GM21723 (cell line): Measurements from ENCODE around the gene MRPS18B.
"Not testable (repeated sequence)": the region's sequence is repeated elsewhere in the genome, so short reads cannot be mapped to it uniquely, and the experiment has no call there.

Experiments used
- ATAC-seq: cut with Tn5 transposase; IDR thresholded peaks from one replicate; pipeline ENCODE4 v1.9.1; 2021; ENCODE audit warnings: mild to moderate bottlenecking, moderate library complexity; ENCODE audit not compliant: unreplicated experiment

MRPS18B gene

GRCh38 chr6:30635834-30636233 lies 18.2 kb downstream of the MRPS18B start:
- no peak for ATAC-seq

GRCh38 chr6:30640481-30640880 lies 22.8 kb downstream of the MRPS18B start:
- ATAC-seq, result no peak

GRCh38 chr6:30641048-30641447 lies 23.4 kb downstream of the MRPS18B start:
- no peak for ATAC-seq

- no peak for ATAC-seq
Observed at GRCh38 chr6:30643656-30644055, 26.0 kb downstream of the MRPS18B start.

- ATAC-seq, result no peak
Observed at GRCh38 chr6:30644769-30645168, 27.1 kb downstream of the MRPS18B start.

GRCh38 chr6:30645989-30646388 lies 28.3 kb downstream of the MRPS18B start:
- ATAC-seq, result no peak

- ATAC-seq, result peak; percentile 47
Observed at GRCh38 chr6:30646450-30647241, 29.0 kb downstream of the MRPS18B start, which contains the start of gene C6orf136. C6orf136 (plus strand) TSS chr6:30647133; CDS start chr6:30647232, 99 bp downstream.

GRCh38 chr6:30647242-30648116 lies 29.8 kb downstream of the MRPS18B start:
- ATAC-seq, result peak; percentile 77

- ATAC-seq, result no peak
Observed at GRCh38 chr6:30651143-30651542, 33.5 kb downstream of the MRPS18B start.

- no peak for ATAC-seq
Observed at GRCh38 chr6:30654798-30655742, 37.4 kb downstream of the MRPS18B start.

- ATAC-seq, result no peak
Observed at GRCh38 chr6:30655743-30656094, 38.1 kb downstream of the MRPS18B start.

GRCh38 chr6:30656513-30656912 lies 38.9 kb downstream of the MRPS18B start:
- no peak for ATAC-seq

- ATAC-seq, result no peak
Observed at GRCh38 chr6:30657454-30657853, 39.8 kb downstream of the MRPS18B start.

- ATAC-seq, result not testable (repeated sequence)
Observed at GRCh38 chr6:30657922-30658321, 40.3 kb downstream of the MRPS18B start.

GRCh38 chr6:30664994-30665767 lies 47.5 kb downstream of the MRPS18B start:
- ATAC-seq, result no peak

GRCh38 chr6:30666300-30666699 lies 48.7 kb downstream of the MRPS18B start:
- not testable (repeated sequence) for ATAC-seq

GRCh38 chr6:30670760-30671527 lies 53.3 kb downstream of the MRPS18B start:
- no peak for ATAC-seq

GRCh38 chr6:30672445-30673253 lies 55.0 kb downstream of the MRPS18B start, which contains the start of gene DHX16:
DHX16 (minus strand) TSS chr6:30673006; CDS start chr6:30672841, 165 bp downstream.
- ATAC-seq, result peak; percentile 77
